Measurements from ENCODE around the gene BCAS3. TPM values are rescaled to one million over a fixed set of nuclear protein-coding genes. Genes with fewer than 3 reads are reported as not detected.
A peak's percentile ranks its signal among the peaks of the same experiment; 100 is the strongest.

BCAS3 gene
- total RNA-seq, 4 donors from 2014 or later = 13.0 to 27.8 (median 20.7) TPM

- Histone ChIP-seq H3K36me3 (no peaks in the 10 kb centered on the region), H3K9me3 (no peaks in the 10 kb centered on the region), H3K27me3 (no peaks in the 10 kb centered on the region), H3K4me1 (no peaks in the 10 kb centered on the region), H3K4me3 (no peak overlapping the region), H3K27ac (peak overlapping the region in 2 of 4 donors; percentile 26 to 33)
- DNase-seq = no peak
- 75 to 89% methylated on average over 6 to 8 of the region's 18 CpGs for WGBS, 2 donors
- intact Hi-C loops (cut with DNase I) = no loop called here
- no peak for TF ChIP-seq POLR2A (IDR thresholded peaks at IDR 0.05)
- no peak for TF ChIP-seq CTCF (IDR thresholded peaks at IDR 0.05)
Measured at GRCh38 chr17:61383689-61384201, 706.1 kb downstream of the BCAS3 start.

GRCh38 chr17:61384354-61384691, 706.7 kb downstream of the BCAS3 start:
- TF ChIP-seq CTCF (IDR thresholded peaks at IDR 0.05) = no peak
- Histone ChIP-seq H3K36me3 (no peaks in the 10 kb centered on the region), H3K4me3 (no peak overlapping the region), H3K4me1 (peaks cover 0 to under 1% (median 0%) of the 10 kb centered on the region in 3 donors), H3K27me3 (peaks cover 0 to 5% (median 0%) of the 10 kb centered on the region in 4 donors), H3K9me3 (no peaks in the 10 kb centered on the region), H3K27ac (peak overlapping the region in 2 of 4 donors; percentile 26 to 33)
- intact Hi-C loops (cut with DNase I) = no loop called here
- WGBS, 2 donors = 88 to 96% methylated on average over 2 to 7 of the region's 8 CpGs
- DNase-seq = no peak

GRCh38 chr17:61384692-61385576, 707.3 kb downstream of the BCAS3 start:
- H3K27ac ChIP-seq = no peak overlapping the region
- TF ChIP-seq CTCF (IDR thresholded peaks at IDR 0.05) = no peak
- H3K27me3 ChIP-seq = peaks cover 0 to 10% (median 0%) of the 10 kb centered on the region in 4 donors
- H3K36me3 ChIP-seq = no peaks in the 10 kb centered on the region
- no peak overlapping the region for H3K4me3 ChIP-seq
- intact Hi-C loops (cut with DNase I) = no loop called here
- no peaks in the 10 kb centered on the region for H3K9me3 ChIP-seq
- peaks cover 0 to 7% (median 5%) of the 10 kb centered on the region in 3 donors for H3K4me1 ChIP-seq
- no peak for DNase-seq
- WGBS, 2 donors = 76 to 91% methylated on average over 3 to 6 of the region's 13 CpGs

GRCh38 chr17:61385577-61386236, 708.1 kb downstream of the BCAS3 start:
- 84 to 85% methylated on average over 14 to 15 of the region's 15 CpGs for WGBS, 2 donors
- Histone ChIP-seq H3K9me3 (no peaks in the 10 kb centered on the region), H3K27me3 (peaks cover 0 to 10% (median 0%) of the 10 kb centered on the region in 4 donors), H3K4me3 (no peak overlapping the region), H3K27ac (no peak overlapping the region), H3K36me3 (no peaks in the 10 kb centered on the region), H3K4me1 (peaks cover 0 to 15% (median 10%) of the 10 kb centered on the region in 3 donors)
- intact Hi-C loops (cut with DNase I) = no loop called here
- TF ChIP-seq CTCF (IDR thresholded peaks at IDR 0.05) (no peak), POLR2A (IDR thresholded peaks at IDR 0.05) (no peak)
- DNase-seq = no peak

GRCh38 chr17:61386251-61386650, 708.6 kb downstream of the BCAS3 start:
- peaks cover 0 to 15% (median 10%) of the 10 kb centered on the region in 3 donors for H3K4me1 ChIP-seq
- H3K4me3 ChIP-seq = no peak overlapping the region
- TF ChIP-seq CTCF (IDR thresholded peaks at IDR 0.05) (no peak), POLR2A (IDR thresholded peaks at IDR 0.05) (no peak)
- no peaks in the 10 kb centered on the region for H3K9me3 ChIP-seq
- H3K27ac ChIP-seq = no peak overlapping the region
- peaks cover 0 to 10% (median 0%) of the 10 kb centered on the region in 4 donors for H3K27me3 ChIP-seq
- intact Hi-C loops (cut with DNase I) = no loop called here
- 33 to 97% methylated on average over 1 to 5 of the region's 6 CpGs for WGBS, 2 donors
- DNase-seq = no peak
- H3K36me3 ChIP-seq = no peaks in the 10 kb centered on the region
